Islet of Langerhans (tissue), 1 donor: ENCODE measurements around the gene TMEM248.
"Not testable (repeated sequence)": the region's sequence is repeated elsewhere in the genome, so short reads cannot be mapped to it uniquely, and the experiment has no call there.

Experiments used
- FAIRE-seq: peaks from one replicate; lab custom pipeline; 2011; peaks lifted over from hg19 to GRCh38; lab: Jason Lieb, UNC

TMEM248 gene

DNA sequence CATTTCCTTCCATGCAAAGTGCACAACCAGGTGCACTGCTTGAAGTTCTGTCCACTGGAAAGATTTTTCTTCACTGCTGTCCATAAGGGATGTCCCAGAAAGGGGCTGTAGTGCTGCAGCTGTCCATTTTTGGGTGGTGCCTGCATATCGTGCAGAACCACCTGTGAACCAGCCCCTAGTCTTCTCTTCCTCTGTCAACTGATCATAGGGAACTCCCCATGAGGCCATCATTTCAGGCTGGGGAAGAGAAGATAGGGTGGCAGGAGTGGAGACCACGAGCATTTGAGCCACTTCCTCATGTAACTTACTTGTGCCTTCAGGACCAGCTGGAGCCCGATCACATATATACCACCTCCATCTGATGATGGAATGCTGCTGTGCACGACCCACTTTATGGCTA is 12.4 kb upstream of the TMEM248 start:
- FAIRE-seq = not testable (repeated sequence)

DNA sequence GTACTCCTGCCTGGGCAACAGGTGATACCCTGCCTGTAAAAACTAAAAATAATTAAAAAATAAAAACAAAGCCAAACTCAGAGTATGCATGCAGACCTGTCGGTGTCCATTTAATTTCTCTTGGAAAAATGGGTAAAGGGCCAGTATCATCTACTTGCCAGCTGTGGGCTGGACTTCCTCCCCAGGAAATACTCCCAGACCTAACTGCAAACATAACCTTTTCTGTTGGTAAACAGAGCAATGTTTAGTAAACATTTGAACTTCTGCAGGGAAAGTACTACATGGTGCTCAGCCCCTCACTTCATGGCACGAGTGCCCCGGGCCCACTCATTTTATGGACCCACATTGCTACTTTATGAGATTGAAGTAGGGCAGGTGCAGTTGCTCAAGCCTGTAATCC is 10.2 kb upstream of the TMEM248 start:
- FAIRE-seq = no peak

DNA sequence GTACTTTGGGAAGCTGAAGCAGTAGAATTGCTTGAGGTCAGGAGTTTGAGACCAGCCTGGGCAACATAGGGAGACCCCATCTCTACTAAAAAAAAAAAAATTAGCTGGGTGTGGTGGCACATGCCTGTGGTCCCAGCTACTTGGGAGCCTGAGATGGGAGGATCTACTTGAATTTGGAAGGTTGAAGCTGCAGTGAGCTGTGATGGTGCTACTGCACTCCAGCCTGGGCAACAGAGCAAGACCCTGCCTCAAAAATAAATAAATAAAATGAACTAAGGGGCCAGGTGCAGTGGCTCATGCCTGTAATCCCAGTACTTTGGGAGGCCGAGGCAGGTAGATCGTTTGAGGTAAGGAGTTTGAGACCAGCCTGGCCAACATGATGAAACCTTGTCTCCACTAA is 9.8 kb upstream of the TMEM248 start:
- not testable (repeated sequence) for FAIRE-seq

DNA sequence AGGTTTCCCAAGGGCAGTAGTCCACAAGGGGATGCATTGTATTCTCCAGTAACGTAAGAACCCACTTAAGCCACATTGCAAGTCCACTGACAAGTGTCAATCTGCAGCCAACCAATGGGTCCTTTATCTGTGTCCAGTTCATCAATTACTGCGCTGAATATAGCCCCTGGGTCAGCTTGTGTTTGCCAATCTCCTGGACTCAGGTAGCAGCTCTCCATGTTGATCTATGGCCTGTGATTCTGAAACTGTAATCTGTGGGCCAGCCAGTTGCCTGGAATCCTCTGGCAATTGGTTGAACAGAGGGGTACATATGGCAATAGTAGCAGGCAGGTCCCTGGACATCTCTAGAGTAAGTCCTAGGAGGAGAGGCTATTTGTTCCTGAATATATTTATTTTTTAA is 8.8 kb upstream of the TMEM248 start:
- no peak for FAIRE-seq

- no peak for FAIRE-seq
Observed at GRCh38 chr7:66913118-66914037, 7.6 kb upstream of the TMEM248 start.

GRCh38 chr7:66917904-66918303 is 3.1 kb upstream of the TMEM248 start:
- FAIRE-seq = not testable (repeated sequence)

- FAIRE-seq = no peak
Observed at GRCh38 chr7:66919304-66919703, 1.7 kb upstream of the TMEM248 start.

- no peak for FAIRE-seq
Observed at GRCh38 chr7:66919704-66920103, 1.3 kb upstream of the TMEM248 start.

DNA sequence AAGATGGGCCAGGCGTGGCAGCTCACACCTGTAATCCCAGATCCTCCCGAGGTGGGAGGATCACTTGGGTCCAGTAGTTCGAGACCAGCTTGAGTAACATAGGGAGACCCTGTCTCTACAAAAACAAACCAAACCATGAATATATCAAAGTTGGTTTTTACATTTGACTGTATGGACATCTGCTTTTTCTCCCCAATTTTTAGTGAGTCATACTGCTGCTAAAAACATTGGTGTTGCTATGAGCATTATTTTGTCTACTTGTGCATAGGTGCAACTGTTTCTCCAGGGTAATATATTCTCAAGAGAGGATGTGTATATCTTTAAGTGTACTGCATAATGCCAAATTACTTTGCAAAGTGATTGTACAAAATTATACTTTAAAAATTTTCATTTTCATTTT is 769 bp upstream of the TMEM248 start:
- FAIRE-seq = no peak

GRCh38 chr7:66921396-66921917 is 432 bp downstream of the TMEM248 start:
- FAIRE-seq = no peak

GRCh38 chr7:66921918-66922486 is 977 bp downstream of the TMEM248 start:
- no peak for FAIRE-seq

DNA sequence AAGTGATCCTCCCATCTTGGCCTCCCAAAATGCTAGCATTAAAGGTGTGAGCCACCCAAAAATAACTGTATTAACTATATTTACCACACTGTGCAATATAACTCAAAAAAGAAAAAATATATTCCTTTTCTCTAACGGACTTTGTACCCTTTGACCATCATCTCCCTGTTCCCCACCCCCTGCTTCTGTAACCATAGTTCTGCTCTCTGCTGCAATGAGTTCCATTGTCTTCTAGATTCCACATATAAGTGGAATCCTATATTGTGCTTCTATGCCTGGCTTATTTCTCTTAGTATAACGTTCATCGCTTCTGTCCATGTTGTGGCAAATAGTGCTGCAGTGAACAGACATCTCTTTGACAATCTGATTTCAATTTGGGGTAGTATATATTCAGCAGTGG is 4.2 kb downstream of the TMEM248 start:
- no peak for FAIRE-seq

GRCh38 chr7:66927348-66927948 is 6.4 kb downstream of the TMEM248 start:
- no peak for FAIRE-seq

DNA sequence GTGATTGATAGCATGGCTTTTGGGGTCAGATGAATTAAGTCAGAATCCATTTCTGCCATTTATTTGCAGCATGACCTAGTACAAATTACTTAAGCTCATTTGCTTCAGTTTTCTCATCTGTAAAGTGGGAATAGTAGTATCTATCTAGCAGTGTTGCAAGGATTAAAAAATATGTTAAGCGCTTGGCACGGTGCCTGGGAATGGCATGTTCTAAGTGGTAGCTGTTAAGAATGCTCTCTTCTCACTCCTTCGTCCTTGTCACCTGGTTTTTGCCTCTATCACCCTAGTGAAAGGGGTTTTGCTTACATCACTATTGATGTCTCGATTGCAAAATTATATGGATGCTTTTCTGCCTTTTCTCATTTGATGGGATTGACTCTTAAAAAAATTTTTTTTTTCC is 7.4 kb downstream of the TMEM248 start:
- FAIRE-seq = no peak

GRCh38 chr7:66929165-66929564 is 8.1 kb downstream of the TMEM248 start:
- FAIRE-seq = no peak

- FAIRE-seq = no peak
Observed at GRCh38 chr7:66929935-66930334, 8.9 kb downstream of the TMEM248 start.

GRCh38 chr7:66930341-66930740 is 9.3 kb downstream of the TMEM248 start:
- FAIRE-seq = no peak

DNA sequence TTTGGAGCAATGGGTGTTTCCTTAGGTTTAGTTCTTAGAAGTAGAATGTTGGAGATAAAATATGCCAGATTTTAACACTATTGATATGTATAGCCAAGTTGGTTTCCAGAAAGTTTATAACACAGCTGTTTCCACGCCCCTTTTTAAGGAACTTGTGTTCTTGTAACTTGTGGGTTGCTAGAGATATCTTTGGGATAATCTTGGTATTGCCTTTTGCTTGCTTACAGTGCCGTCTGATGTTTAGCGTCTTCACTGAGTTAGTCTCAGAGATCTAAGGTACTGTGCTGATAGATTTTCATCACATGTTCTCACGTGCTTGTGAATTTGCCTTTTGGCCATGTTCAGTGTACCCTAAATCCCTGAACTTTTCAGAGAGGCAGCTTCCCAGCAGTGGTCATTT is 12.4 kb downstream of the TMEM248 start:
- FAIRE-seq = no peak

- no peak for FAIRE-seq
Observed at GRCh38 chr7:66937940-66938339, 16.9 kb downstream of the TMEM248 start.

- FAIRE-seq = no peak
Observed at GRCh38 chr7:66939325-66939724, 18.3 kb downstream of the TMEM248 start.

DNA sequence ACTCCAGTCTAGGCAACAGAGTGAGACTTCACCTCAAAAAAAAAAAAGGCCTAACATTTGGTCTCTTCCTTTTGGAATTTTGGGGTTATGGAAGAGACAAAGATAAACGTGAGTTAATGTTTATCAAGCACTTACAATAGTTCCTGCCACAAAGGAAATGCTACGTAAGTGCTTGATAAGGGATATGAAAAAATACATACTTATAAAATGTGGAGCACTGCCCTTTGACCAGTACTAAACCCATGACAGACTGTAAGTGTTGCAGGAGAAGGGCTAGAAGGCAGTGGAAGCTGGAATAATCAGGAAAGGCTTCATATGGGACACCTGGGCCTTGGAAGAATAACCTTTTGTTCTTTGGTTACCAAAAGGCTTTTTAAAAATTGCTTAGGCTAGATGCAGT is 25.5 kb downstream of the TMEM248 start:
- no peak for FAIRE-seq

- no peak for FAIRE-seq
Observed at GRCh38 chr7:66948480-66949109, 27.6 kb downstream of the TMEM248 start.

DNA sequence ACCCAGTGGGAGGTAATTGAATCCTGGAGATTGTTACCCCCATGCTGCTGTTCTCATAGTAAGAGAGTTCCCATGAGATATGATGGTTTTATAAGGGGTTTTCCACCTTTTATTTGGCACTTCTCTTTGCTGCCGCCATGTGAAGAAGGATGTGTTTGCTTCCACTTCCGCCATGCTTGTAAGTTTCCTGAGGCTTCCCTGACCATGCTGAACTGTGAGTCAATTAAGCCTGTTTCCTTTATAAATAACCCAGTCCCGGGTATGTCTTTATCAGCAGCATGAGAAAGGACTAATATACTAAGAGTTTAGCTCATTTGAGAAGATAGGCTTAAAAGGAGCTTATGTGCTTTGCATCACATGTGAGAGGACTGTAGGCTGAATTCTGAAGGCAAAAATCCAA is 29.3 kb downstream of the TMEM248 start:
- FAIRE-seq = no peak
